Raji (cell line): ENCODE results near the gene CALU.

Experiments
- POLR2A ChIP-seq: IDR thresholded peaks from 2 replicates; pipeline ENCODE4 v1.6.1; 2011; ENCODE audit warnings: low read depth, low read length, control low read depth; ENCODE audit not compliant: insufficient read depth

The CALU gene

GRCh38 chr7:128801667-128802418, 62.7 kb downstream of the CALU start:
- TF ChIP-seq POLR2A, result no peak

- TF ChIP-seq POLR2A, result no peak
These were observed 65.3 kb downstream of the CALU start for GRCh38 chr7:128804484-128804883.

DNA sequence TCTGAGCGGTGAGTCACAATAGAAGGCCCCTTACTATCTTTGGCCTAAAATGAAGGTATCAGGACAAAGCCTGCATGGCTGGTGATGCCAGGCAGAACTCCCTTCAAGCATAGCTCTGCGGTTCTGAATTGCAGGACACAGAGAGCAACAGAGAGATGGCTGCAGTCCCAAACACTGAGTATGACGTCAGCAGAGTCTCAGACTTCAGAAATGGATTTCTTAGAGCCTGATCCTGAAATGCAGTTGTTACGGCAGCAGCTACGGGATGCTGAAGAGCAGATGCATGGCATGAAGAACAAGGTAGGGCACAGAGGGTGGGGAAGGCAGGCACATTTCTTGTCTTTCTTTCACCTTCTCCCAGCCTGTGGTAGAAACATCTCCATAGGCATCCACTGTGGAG, 66.1 kb downstream of the CALU start:
- TF ChIP-seq POLR2A, result no peak

DNA sequence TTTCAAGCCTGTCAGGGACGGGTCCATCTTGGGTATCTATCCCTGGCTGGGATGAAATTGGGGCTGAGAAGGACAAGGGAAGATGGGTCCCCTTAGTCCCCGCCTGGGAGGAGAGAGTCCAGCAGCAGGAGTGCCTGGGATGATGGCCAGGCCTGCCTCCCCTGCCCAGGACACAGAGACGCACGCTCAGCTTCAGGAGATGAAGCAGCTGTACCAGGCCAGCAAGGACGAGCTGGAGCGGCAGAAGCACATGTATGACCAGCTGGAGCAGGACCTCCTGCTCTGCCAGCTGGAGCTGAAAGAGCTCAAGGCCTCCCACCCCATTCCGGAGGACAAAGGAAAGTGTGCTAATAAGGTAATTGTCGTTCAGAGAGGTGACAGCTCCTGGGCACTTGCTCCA, 68.0 kb downstream of the CALU start:
- no peak for TF ChIP-seq POLR2A

GRCh38 chr7:128809363-128809762, 70.2 kb downstream of the CALU start:
- TF ChIP-seq POLR2A, result no peak

- no peak for TF ChIP-seq POLR2A
These were observed 71.3 kb downstream of the CALU start for GRCh38 chr7:128810473-128810872.

DNA sequence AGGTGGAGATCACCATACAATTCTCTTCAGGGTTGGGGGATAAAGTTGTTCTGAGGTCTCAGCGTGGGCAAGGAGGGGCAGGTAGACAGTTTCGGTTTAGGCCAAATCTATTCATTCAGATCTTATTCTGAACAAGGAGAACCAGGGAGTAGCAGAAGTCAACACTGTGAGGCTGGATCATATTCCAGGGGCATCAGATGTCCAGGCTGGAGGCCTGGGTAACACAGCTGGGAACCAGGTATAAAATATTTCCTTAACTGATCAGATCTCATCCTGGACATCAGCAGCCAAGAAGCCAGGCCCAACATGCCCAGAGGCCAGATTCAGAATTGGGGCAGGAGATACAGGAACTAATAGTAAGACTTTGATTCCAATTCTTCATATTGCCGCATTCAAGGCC, 71.8 kb downstream of the CALU start:
- TF ChIP-seq POLR2A, result no peak

DNA sequence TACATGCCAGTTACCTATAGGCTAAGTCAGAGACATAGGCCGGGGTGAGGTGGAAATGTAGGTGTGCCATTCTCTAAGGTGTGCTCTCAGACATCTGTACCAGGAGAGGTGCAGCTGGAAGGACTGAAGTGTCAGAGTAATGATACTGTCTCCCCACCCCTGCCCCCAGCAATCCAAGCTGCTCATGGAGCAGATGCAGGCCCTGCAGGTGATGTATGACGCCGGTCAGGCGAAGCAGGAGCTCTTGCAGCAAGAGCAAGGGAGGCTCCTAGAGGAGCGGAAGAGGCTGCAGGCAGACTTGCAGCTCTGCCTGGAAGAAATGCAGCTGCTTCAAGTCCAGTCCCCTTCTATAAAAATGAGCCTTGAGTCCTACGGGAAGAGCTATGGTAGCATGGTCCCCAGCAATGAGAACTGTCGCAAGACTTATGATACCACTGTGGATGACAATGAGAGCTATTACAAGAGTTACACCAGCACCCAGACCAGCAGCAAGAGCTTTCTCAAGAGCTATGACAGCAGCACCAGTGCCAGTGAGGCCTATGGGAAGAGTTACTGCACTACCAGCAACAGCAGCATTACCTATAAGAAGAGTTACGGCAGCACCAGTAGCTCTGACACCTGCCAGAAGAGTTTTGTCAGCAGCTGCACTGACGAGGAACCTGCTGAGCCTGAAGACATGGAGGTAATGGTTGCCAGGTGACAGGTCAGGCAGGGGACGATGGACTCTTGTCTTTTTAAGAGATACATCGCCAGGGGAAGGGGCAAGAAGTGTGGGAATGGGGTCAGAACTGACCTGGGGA, 72.7 kb downstream of the CALU start:
- no peak for TF ChIP-seq POLR2A

- TF ChIP-seq POLR2A, result no peak
These were observed 73.5 kb downstream of the CALU start for GRCh38 chr7:128812514-128813168.

DNA sequence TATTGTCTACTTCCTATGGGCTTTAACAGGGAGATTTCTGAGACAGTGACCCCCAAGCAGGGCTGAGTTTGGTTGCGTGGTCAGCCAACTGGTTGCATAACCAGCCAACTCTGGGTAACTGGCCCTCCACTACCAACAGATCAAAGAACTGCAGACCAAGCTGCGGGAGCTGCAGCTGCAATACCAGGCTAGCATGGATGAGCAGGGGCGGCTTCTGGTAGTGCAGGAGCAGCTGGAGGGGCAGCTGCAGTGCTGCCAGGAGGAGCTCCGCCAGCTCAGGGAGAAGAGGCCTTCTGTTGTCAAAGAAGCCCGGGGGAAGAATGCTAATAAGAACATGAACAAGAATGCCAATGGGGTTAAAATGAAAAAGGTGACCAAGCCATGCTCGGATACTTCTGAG, 75.3 kb downstream of the CALU start:
- no peak for TF ChIP-seq POLR2A

GRCh38 chr7:128815289-128815942, 76.3 kb downstream of the CALU start:
- TF ChIP-seq POLR2A, result no peak

- no peak for TF ChIP-seq POLR2A
These were observed 79.5 kb downstream of the CALU start for GRCh38 chr7:128818694-128819093.
